Breast epithelium (tissue), 3 donors: ENCODE measurements around the gene CBLB.

Experiments used
- POLR2A ChIP-seq: fragments of 450-650 bp; IDR thresholded peaks from one replicate; pipeline ENCODE4 v1.6.1; 2016; ENCODE audit warnings: antibody characterized with exemption, mild to moderate bottlenecking, moderate library complexity
- POLR2AphosphoS5 ChIP-seq, 3 donors: sonication (generic); formaldehyde crosslinking; IDR thresholded peaks; one replicate each; pipeline ENCODE4 v1.6.1; 2017; ENCODE audit warnings: antibody characterized with exemption in 3 of 3
- TF ChIP-seq, protein P1 (sequence below), 3 donors: fragments of 450-650 bp; IDR thresholded peaks; one replicate each; pipeline ENCODE4 v1.5.1; 2016 to 2017; ENCODE audit warnings: antibody characterized with exemption in 3 of 3, mild to moderate bottlenecking in 3 of 3, moderate library complexity in 3 of 3

DNA sequence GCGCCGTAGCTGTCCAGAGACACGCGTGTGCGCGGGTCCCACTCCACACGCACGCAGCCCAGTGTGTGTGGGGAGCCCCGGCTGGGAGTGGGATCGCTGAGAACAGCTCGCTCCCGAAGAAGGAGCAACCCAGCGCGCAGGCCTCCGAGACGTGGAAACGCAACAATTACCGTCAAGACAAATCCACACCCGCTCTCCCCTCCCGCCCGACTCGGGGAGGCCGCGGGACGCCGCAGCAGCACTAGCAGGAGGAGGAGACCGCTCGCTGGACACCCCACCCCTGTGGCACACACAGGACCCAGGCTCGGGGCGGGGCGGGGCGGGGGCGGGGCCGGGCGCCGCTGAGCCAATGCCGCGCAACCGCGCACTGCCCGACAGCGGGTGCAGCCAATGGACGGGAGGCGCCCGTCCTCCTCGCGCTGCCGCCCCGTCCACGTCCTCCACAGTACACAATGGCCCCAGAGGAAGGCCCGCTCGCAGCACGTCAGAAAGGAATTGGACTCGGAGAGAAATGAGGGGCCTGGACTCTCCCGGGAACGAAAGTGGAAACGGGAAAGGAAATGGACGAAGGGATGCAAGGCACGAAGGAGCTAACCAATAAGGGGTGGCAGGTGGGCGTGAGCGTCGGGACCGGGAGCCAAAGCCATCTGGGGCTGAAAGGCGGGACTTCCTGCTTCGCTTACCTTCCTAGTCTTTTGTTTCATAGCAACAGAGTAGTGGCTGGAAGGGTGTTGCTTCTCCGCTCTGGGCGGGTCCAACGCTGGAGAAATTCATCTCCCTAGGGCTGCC, at the start of gene CBLB:
- TF ChIP-seq, protein P1, sequence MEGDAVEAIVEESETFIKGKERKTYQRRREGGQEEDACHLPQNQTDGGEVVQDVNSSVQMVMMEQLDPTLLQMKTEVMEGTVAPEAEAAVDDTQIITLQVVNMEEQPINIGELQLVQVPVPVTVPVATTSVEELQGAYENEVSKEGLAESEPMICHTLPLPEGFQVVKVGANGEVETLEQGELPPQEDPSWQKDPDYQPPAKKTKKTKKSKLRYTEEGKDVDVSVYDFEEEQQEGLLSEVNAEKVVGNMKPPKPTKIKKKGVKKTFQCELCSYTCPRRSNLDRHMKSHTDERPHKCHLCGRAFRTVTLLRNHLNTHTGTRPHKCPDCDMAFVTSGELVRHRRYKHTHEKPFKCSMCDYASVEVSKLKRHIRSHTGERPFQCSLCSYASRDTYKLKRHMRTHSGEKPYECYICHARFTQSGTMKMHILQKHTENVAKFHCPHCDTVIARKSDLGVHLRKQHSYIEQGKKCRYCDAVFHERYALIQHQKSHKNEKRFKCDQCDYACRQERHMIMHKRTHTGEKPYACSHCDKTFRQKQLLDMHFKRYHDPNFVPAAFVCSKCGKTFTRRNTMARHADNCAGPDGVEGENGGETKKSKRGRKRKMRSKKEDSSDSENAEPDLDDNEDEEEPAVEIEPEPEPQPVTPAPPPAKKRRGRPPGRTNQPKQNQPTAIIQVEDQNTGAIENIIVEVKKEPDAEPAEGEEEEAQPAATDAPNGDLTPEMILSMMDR (IDR thresholded peaks at IDR 0.05) = no peak
- peak; percentile 89 to 93 (median 90) for TF ChIP-seq POLR2AphosphoS5 (IDR thresholded peaks at IDR 0.05)
- TF ChIP-seq POLR2A = peak; percentile 63
